NCI-H82 (cell line): ENCODE data around the gene STK25.
"Not testable (repeated sequence)": the region's sequence is repeated elsewhere in the genome, so short reads cannot be mapped to it uniquely, and the experiment has no call there.

Source experiments
- DNase-seq: peaks from one replicate; lab custom pipeline; 2025; lab: John Stamatoyannopoulos, UW

STK25 gene

DNA sequence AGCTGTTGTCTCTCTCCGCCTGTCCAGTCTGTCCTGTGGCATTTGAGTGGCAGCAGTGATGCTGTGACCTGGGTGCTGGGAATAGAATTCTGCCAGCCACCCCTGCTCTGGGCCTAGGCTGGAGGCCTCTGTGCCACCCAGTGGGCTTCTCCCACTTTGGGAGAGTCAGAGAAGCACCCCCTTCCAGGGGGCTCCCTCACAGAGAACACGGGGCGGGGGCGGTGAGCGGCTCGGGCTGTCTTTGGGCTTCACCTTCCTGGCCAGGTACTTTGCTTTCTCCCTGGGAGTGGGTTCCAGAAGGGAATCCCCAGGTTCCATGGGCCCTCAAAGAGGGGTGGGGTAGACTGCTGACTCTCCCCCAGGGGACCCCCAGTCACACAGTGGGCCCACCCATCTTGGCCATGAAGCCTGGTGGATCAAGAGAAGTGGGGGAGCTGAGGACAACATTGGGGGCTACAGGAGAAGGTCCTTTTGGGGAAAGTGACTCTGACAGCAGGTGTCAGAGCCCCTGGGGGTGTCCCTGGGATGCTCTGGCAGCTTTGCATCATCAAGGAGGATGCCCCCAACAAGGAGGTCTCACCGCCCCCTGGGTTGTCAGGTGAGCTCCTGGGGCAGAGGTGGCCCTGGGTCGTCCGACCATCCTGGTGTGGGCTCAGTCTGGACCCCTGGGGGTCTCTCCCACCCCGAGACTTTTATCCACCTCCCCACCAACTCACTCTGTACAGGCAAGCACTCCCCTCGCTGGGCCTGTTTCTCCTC, 31.4 kb upstream of the STK25 start:
- DNase-seq, result no peak

DNA sequence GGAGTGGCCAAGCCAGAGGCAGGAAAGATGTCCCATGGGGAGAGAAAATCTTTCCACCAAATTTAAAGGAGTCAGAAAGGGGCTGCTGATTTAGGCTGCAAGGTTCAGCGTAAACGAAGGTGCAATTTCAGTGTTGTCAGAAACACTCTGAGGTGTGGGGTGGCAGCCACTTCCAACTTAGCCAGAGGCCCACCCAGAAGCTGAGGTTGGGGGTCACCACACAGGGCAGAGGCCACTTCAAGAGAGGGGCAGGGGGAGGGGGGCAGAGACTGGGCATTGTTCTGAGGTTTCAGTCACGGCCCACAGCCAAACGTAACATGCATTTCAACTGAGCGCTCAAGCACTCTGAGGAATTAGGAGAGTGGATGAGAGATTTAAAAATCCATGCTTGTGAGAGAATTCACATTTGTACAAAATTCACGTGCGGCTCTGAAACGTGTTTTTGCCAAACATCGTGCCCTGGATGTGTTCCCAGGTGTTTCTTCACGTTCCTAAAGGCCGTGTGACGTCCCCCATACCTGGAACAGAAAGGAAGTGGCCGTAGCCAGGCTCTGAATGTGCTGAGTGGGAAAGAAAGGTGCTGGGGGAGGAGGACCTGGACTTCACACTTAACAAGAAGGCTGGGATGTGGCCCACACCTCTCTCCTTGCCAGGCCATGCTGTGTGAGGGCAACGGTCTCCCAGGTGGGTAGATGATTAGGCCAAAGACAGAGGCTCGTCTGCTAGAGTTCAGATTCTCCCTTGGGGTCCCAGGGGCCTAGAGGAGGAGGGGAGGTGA, 30.6 kb upstream of the STK25 start:
- DNase-seq, result no peak

DNA sequence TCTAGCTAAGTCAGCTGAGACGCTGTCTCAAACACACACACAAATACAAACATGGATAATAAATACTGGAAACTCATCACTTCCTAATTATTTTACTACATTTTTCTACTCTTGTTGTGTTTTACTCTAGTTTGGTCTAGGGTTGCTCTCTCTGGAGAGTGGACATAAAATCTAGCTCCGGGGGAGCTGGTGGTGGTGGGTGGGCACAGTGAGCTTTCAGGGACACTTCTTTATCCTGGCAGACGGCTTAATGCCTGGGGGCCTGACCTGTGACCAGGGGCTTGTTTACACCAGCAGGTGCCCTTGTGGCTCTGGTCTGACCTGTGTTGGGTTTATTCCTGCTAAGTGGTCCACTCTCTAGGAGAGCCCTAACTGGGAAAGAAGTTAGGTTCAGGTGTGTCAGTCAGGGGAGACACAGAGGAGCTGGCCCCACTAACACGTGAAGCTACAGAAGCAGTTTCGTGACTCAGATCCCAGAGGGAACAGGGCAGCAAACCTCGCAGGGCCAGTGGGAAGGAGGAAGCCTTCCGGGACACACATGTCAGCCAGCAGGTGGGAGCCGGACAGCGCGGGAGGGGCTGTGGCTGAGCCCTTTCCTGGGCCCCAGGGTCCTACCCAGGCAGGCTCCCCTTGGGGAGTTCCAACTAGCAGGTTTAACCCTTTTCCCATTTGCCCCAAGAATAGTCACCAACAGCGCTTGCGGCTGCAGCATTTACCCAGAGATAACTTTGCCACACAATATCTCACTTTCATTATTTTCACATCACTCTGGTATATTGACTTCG, 27.7 kb upstream of the STK25 start:
- DNase-seq, result no peak

DNA sequence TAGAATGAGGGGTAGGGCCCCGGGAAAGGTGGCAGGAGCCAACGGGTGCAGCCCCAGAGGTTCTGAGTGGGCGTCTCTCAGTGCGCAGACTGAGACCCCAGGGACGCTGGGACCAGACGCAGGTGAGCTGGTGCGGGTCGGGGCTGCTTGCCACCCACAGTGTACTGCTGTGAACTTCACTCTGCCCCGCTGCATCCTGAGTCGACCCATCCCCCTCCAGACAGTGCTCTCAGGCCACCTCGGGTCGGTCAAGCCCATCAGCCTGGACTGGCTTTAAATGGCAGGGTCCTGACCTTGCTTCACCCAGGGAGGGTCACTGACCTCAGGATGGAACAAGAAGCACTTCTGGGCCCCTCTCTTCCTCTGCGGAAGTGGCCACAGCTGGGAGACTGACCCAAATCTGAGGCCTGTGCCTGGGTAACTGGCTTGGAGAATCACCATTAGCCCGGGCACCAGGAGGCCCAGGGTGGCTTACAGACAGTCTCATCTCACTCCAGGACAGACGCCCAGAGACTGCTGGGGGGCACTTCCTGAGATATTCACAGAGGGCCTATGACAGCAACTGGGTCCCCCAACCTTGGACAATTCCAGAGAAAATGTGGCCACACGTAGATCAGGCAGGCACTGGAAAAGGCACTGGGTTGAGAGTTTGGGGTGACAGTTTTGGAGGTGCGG, 26.5 kb upstream of the STK25 start:
- no peak for DNase-seq

DNA sequence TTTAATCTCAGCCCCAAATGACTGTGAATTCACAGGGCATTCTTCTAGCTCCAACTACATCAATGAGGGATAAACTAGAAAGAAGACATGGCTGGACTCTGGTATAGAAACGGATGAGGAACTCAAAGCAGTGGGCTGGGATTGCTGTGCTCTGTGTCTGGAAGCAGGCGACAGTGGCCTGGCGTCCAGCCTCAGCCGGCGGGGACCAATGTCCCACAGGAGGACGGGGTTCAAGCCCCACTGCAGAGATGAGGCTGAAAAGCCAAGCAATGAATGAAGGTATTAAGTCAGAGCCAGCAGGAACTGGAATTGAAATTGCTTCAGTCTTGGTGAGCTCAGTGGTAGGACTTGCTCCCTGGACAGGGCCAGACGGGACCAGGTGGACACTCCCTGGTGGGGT, 25.9 kb upstream of the STK25 start:
- no peak for DNase-seq

DNA sequence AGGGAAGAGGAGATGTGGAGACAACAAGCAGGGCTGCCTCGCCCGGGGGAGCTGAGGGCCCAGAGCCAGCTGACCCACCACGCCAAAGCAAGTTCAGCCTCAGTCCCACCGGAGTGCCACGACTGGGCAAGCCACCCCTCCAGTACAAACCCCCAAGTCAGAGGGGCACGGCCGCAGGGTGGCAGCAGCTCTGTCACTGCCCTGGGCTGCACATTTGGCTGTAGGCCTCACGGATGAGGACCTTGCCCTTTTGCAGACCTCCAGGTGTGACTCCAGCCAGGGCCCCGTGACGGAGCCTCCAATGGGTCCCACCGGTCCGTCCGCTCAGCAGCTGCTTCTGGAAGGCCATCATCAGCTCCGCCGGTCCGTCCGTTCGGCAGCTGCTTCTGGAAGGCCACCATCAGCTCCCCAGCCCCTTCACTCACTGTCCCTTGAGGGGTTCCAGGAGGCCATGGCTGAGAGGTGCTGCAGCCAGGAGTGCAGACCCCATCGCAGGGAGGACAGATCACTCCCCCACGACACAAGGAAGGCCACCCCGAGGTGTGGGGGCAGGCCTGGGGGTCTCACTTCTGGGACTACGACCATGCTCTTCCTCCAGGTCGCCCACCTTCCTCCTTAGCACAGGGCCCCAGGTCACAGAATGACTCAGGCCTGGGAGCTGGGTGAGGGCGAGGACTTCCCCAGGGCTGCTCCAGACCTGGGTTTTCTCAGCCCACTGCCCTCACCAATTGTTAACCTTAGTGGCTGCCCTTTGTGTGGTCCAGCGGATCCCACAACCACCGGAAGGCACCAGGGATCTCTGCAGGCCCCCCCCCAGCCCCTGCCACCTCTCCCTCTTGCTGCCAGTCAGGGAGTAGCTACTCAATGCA, 24.6 kb upstream of the STK25 start:
- DNase-seq, result no peak

DNA sequence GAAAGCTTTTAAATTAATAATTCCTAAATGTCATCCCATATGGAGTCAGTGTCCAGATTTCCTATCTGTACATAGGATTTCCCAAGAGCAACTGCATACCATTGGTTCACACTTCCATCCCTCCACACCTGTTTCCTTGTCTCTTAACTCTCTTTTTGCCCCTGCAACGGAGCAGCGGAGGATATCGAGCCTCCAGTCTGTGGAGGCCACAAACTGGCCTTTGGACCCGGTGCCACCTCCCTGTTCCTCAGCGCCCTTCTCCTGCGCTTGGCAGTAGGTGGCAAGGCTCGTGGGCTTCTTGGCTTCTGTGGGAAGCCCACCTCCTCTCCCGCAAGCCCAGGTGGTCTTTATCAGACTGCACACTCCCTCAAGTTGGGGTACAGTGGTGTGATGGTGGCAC, 23.8 kb upstream of the STK25 start:
- DNase-seq, result no peak

DNA sequence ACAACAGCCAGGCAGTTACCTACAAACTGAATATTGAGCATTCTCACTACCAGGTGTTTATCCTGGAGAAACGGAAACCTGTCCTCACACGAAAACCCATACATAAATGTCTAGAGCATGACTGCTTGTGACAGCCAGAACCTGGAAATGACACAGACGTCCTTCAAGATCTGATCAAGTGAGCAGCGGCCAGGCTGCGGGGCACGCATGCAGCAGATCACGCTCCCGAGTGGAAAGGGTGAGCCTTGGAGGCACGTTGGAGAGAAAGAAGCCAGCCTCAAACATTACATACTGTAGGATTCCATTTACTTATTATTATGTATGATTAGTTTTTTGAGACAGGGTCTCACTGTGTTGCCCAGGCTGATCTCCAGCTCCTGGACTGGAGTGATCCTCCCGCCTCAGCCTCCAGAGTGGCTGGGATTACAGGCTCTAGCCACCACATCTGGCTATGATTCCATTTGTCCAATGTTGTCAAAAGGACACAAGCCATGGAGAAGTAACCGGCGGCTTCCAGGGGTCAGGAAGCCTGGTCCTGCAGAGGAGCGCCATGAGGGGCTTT, 22.9 kb upstream of the STK25 start:
- no peak for DNase-seq

DNA sequence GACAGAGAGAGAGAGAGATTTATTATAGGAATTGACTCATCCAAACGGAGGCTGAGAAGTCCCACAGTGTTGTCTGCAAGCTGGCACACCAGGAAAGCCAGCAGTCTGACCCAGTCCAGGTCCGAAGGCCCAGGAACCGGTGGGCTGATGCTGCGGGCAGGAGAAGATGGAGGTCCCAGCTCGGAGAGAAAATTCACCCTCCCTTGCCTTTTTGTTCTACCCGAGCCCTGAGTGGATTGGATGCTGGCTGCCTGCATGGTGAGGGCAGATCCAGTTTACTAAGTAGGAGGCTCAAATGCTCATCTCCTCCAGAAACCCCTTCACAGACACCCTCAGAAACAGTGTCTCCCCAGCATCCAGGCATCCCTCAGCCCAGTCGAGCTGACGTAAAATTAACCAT, 22.2 kb upstream of the STK25 start:
- DNase-seq, result no peak

DNA sequence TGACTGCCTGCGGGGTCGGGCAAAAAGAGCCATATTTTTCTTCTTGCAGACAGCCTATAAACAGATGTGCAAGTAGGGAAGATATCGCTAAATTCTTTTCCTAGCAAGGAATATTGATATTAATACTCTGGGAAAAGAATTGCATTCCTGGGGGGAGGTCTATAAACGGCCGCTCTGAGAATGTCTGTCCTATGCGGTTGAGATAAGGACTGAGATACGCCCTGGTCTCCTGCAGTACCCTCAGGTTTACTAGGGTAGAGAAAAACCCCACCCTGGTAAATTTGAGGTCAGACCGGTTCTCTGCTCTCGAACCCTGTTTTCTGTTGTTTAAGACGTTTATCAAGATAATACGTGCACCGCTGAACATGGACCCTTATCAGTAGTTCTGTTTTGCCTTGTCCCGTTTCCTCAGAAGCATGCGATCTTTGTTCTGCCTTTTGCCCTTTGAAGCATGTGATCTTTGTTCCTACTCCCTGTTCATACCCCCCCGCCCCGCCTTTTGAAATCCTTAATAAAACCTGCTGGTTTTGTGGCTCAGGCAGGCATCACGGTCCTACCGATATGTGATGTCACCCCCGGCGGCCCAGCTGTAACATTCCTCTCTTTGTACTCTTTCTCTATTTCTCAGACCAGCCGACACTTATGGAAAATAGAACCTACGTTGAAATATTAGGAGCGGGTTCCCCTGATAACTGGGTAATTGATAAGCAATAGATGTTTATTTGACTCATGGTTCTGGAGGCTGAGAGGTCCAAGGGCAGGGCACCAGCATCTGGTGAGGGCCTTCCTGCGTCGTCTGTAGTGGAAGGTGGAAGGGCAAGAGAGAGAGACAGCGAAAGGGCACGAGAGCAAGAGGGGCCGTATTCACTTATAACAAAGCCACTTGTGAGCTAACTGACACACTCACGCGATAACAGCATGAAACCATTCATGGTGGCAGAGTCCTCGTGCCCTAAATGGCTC, 17.7 kb upstream of the STK25 start:
- not testable (repeated sequence) for DNase-seq

DNA sequence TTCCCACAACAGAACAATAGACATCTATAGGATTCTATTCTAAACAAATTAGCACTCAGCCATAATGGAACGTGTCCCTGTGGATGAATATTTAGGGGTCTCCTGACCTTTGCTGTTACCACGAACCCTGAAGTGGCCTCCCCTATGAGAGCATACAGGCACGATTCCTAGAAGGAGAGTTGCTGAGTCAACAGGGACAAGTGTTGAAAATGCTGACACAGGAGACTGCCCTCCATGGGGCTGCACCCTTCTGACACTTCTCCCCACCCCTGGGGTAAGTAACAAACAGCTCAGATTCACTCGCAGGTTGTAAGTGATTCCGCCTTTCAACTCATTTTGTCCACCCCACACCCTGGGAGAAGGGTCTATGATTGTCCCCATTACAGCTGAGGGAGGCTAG, 14.1 kb upstream of the STK25 start:
- DNase-seq, result no peak

DNA sequence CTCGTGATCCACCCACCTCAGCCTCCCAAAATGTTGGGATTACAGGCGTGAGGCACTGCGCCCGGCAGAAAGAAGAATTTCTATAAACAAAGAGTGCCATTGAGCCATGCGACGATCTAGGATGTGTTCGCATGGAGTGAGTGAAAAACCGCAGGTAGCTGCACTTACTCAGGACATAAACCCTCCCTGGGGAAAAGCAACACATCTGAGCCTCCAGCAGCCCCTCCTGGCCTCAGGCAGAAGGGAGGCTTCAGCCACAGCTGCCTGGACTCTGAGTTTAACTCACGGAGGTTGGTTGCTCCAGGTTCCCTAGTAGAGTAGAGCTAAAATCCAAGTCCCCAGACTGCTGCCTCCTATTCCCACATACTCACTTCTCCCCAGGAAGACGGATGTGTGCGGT, 11.3 kb upstream of the STK25 start:
- DNase-seq, result peak; percentile 44

DNA sequence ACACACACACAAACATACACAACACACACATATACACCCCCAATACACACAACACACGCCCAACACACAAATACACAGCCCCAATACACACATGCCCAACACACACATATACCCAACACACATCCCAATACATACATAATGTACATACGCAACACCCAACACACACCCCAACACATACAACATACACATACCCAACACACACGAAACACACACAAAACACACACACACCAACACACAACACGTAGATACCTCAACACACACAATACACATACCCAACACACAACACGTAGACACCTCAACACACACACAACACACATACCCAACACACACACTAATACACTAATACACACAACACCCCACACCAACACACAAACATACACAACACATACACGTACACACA, 8.9 kb upstream of the STK25 start:
- DNase-seq, result no peak

DNA sequence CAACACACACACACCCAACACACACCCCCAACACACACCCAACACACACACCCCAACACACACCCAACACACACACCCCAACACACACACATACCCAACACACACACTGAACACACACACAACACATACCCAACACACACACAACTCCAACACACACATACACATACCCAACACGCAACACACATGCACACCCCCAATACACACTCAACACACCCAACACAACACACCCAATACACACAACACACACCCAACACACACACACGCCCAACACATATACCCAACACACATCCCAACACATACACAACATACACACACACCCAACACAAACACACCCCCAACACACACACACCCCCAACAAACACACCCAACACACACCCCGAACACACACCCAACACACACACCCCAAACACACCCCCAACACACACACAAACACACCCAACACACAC, 8.2 kb upstream of the STK25 start:
- DNase-seq, result no peak

DNA sequence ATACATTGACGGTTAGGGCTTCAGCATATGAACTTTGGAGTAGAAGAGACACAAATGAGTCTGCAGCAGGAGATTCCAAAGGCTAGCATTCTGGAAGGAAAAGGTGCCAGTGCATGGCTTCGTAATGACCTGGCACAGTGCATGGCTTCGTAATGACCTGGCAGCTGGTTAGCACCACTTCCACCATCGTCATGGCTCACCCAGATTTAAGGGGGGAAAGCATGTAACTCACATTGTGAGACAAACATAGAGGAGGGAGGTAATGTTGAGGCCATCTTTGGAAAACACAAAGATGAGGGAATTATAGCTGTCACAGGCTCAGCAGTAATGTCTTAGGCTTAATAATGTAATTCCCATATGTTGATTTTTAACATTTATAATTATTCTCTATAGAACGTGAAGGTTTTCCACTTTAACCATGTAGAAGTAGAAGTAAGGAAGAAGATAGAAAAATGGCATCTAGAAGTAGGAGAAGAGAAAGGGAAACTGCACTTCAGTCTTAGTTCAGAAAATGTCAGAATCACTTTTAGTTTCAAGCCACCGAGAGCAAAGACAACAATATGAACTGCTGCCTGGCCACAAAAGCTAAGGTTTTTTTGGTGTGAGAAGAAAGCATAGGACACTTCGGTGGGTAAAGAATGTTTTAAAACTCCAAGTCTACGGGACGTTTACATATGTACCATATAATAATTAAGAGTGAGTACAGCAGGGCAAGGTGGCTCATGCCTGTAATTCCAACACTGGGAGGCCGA, 6.8 kb upstream of the STK25 start:
- DNase-seq, result no peak

DNA sequence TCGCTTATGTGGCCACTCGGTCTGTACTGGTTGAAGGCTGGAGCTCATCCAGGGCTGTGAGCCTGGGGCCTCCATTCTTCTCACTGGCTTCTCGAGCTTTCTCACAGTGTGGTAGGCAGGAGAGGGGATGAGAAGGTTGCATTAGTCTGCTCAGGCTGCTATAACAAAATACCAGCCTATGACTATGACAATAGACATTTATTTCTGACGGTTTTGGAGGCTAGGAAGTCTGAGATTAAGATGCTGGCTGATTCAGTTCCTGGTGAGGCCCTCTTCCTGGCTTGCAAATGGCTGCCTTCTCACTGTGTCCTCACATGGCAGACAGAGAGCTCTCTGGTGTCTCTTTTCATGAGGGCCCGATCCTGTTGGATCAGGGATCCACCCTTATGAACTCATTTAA, 6.2 kb upstream of the STK25 start:
- no peak for DNase-seq

DNA sequence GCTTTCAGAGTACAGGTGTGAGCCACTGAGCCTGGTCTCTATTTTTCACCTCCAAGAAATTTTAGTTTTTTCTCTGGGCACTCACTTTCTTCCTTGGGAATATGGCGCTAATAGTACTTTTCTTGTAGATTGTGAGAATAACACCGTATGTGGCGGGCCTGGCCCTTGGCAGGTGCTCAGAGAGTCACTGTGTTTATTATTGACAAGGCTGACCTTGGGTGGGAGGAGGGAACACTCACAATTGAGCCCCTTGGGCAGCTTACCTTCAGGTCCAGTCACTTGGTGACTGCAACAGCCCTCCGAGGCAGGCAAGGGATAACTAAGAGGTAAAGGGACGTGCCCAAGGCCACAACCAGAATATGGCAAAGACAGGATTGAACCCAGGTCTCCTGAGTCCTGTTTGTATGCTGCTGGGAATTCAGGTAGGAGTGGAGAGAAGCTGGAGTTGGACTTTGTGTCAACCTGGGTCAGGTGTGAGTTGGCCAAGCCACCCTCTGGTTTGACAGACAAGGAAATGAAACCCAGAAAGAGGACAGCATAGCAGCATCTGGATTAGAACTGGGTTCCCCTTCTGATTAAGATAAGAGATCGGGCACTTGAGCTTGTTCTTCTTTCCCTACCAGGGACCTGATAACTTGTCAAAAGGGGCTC, 2.8 kb upstream of the STK25 start:
- no peak for DNase-seq

DNA sequence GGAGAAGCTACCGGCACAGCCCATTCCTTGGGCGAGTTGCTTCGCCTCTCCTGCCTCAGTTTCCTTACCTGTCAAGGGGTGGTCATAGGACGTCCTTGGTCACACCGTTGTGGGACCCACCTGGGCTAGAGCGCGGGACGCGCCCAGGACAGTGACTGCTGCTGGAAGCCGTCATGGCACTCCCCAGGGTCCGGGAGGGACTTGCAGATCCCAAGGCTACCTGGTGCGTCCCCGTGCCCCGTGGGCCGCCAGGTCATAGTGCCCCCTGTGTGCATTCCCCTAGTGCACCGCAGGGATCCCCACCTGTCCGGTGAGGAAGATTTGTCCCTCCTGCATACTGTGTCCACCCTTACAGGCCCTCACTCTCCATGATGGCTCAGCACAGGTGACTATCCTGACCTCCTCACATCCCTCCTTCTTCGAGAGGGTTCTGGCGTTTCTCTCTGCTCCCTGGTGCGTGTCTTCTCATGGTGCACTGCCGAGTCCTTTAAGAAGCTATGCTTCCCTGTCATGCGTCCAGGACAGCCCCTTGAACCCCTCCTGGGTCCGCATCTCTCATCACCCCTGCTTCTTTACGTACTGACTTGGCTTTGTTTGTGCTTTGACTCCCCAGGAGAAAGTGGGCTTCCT, 886 bp upstream of the STK25 start:
- DNase-seq, result no peak
